GM12874 (cell line): ENCODE results near the gene ORMDL1.

ENCODE experiments used
- TF ChIP-seq, protein P1 (sequence below): IDR thresholded peaks from 2 replicates; pipeline ENCODE4 v1.5.1; 2011; ENCODE audit warnings: low read depth, mild to moderate bottlenecking, control low read depth, low read length, moderate library complexity; ENCODE audit not compliant: insufficient read depth

ORMDL1 gene

GRCh38 chr2:189726271-189726670 lies 57.9 kb downstream of the ORMDL1 start:
- TF ChIP-seq, protein P1, sequence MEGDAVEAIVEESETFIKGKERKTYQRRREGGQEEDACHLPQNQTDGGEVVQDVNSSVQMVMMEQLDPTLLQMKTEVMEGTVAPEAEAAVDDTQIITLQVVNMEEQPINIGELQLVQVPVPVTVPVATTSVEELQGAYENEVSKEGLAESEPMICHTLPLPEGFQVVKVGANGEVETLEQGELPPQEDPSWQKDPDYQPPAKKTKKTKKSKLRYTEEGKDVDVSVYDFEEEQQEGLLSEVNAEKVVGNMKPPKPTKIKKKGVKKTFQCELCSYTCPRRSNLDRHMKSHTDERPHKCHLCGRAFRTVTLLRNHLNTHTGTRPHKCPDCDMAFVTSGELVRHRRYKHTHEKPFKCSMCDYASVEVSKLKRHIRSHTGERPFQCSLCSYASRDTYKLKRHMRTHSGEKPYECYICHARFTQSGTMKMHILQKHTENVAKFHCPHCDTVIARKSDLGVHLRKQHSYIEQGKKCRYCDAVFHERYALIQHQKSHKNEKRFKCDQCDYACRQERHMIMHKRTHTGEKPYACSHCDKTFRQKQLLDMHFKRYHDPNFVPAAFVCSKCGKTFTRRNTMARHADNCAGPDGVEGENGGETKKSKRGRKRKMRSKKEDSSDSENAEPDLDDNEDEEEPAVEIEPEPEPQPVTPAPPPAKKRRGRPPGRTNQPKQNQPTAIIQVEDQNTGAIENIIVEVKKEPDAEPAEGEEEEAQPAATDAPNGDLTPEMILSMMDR: no peak

DNA sequence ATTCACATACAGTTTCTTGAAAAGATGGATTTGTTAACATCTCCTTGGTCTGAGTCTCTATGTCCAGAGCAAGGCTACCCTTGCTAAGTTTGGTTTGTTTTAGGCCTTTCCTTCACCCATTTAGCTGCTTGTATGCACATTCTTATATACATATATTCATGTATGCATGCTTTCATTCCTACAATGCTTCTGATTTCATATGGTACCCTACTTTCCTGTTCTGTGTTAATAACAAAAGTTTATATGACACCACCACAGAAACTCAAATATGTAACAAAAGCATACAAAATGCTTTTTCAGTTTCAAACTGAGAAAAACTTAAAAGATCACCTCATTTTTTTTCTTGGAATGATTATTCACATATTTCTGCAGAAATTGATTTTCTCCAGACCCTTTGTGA lies 60.9 kb downstream of the ORMDL1 start:
- TF ChIP-seq, protein P1: no peak
